Pons (tissue), 1 donor: ENCODE data around the gene NYNRIN.
"Not testable (repeated sequence)": the region's sequence is repeated elsewhere in the genome, so short reads cannot be mapped to it uniquely, and the experiment has no call there.

Experiments used
- DNase-seq: peaks from one replicate; pipeline ENCODE4 v3.0.0-alpha.2; 2016; ENCODE audit warnings: low spot score

NYNRIN gene

DNA sequence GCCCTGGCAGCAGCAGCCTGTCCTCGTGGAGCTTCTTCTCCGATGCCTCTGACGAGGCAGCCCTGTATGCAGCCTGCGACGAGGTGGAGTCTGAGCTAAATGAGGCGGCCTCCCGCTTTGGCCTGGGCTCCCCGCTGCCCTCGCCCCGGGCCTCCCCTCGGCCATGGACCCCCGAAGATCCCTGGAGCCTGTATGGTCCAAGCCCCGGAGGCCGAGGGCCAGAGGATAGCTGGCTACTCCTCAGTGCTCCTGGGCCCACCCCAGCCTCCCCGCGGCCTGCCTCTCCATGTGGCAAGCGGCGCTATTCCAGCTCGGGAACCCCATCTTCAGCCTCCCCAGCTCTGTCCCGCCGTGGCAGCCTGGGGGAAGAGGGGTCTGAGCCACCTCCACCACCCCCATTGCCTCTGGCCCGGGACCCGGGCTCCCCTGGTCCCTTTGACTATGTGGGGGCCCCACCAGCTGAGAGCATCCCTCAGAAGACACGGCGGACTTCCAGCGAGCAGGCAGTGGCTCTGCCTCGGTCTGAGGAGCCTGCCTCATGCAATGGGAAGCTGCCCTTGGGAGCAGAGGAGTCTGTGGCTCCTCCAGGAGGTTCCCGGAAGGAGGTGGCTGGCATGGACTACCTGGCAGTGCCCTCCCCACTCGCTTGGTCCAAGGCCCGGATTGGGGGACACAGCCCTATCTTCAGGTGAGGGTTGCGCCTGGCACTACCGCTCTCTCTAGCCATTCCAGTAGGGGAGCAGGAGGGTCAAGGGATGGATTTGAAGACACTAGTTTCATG, 28.7 kb upstream of the NYNRIN start:
- DNase-seq: no peak

DNA sequence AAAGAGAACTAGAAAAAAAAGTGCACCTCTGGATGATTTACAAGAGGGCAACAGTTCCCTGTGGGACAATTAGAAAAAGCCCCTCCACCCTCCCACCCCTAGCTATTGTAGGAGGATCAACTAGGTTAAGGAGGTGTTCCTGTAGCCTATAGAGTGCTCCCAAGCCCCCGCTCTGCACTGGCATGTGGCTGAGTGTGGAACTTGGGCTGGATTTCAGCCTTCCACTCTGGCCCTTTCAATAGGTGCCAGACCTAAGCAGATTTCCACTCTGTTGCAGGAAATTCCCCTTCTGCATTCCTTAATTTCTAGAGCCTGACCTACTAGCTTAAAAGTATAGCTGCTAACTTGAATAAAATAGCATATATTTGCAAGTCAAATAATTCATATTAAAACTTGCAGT, 28.1 kb upstream of the NYNRIN start:
- no peak for DNase-seq

DNA sequence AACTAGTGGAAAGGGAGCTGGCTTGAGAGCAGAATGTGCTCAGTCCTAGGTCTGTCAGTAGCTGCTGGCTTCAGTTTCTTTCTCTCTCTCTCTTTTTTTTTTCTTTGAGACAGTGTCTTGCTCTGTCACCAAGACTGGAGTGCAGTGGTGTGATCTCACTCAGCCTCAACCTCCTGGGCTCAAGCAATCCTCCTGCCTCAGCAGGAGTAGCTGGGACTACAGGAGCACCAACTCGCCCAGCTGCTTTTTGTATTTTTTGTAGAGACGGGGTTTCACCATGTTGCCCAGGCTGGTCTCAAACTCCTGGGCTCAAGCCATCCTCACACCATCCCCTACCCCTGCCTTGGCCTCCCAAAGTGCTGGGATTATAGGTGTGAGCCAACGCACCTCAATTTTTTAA, 27.2 kb upstream of the NYNRIN start:
- DNase-seq: not testable (repeated sequence)

- DNase-seq: no peak
Measured at GRCh38 chr14:24372701-24373416, 25.9 kb upstream of the NYNRIN start.

GRCh38 chr14:24376448-24377070, 22.2 kb upstream of the NYNRIN start:
- no peak for DNase-seq

GRCh38 chr14:24377126-24377525, 21.7 kb upstream of the NYNRIN start:
- DNase-seq: no peak

GRCh38 chr14:24377657-24378056, 21.1 kb upstream of the NYNRIN start:
- no peak for DNase-seq

DNA sequence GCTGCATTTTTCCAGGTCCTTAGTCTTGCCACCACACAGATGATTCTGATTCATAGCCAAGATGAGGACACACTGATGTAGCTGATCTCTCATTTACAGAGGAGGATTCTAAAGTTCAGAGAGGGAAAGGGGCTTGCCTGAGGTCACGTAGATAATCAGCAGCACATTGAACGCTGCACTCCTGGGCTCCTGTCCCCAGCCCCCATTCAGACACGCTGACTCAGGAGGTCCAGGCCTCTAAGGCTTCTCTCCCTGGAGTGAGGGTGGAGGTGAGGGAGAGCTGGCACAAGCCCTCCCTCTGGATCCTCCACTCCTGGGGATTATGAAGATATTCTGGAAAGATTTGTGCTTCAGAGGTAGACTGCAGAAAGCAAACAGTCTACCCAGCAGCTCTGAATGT, 20.5 kb upstream of the NYNRIN start:
- DNase-seq: no peak

- DNase-seq: no peak
Measured at GRCh38 chr14:24378981-24379906, 19.6 kb upstream of the NYNRIN start.

DNA sequence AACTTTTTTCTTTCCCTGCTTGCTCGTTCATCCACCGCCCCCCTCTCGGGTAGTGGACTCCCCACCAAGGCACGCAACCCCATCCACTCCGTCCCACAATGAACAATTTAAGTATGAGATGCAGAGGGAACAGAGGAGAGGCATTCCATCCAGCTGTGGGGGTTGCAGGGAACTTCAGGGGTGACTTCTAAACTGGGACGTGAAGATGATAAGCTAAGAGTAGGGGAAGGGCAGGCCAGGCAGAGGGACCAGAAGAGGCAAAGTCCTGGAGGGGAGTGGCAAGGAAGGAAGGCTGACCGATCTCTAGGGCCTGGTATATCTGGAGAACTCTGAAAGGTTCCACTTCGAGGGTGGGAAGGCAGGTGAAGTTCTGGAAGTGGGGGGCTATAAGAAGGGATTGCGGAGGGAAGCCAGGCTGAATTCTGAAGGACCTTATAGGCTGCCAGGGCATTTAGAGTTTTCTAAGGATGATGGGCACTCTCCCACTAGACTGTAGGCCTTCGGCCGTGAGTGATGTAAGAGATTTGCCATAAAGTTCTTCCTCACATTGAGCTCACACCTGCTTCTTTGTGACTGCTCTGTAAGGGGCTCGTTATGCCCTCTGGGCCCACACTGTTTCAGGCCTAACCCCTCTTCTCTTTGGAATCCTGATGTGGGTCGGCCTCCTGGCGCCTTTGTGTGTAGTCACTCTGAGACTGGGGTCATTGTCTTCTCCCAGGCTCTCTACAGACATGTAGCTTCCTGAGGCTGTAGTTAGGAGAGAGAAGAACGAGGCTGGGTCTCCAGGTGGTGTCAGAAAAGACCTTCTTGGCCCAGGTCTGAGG, 18.7 kb upstream of the NYNRIN start:
- no peak for DNase-seq

GRCh38 chr14:24381363-24382063, 17.3 kb upstream of the NYNRIN start:
- no peak for DNase-seq

GRCh38 chr14:24382064-24382371, 16.8 kb upstream of the NYNRIN start:
- DNase-seq: no peak

DNA sequence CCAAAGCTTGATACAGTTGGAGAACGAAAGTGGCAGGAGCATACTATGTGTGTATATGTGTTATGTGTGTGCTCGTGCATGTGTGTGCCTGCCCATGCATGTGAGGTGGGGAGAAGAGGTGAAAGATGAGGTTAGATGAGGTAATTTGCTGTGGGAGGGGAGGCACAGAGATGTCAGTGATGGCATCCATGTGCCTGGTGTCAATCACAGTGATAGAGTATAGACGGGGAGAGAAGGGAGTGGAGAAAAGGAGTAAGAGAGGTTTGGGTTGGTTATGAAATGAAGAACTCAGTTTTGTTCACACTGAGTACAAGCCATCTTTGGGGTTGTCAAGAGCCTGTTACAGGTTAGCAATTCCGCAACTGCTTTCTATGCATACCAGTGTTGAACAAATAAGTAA, 14.6 kb upstream of the NYNRIN start:
- no peak for DNase-seq

DNA sequence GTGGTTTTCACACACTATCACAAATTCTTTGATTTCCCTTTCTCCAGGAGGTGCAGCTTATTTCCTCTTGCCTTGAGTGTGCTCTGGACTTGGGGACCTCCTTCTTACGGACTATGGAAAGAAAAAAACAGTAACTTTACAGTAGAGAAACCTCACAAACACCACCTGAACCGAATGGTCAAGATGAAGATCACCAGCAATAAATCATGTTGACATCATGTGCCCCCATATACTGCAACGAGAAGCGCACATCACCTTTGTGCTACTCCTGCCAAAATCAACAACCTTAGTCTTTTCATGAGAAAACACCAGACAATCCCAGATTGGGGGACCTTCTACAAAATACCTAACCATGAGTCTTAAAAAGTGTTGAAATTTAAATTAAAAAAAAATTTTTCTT, 13.3 kb upstream of the NYNRIN start:
- no peak for DNase-seq

DNA sequence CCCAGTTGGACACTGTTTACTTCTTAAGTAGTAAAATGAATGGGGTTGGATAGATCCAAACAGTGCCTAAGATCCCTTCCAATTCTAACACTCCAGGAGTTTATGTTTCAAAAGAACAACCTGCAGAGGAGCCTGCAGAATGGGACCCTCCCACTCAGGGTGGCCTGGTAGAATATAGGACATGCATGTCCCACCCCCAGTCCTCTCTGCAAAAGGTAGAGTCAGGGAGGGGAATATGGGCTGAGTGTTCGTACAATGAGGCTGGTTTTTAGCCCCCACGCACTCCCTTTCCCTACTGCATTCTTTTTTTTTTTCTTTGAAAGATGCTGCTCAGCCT, 11.8 kb upstream of the NYNRIN start:
- DNase-seq: no peak

DNA sequence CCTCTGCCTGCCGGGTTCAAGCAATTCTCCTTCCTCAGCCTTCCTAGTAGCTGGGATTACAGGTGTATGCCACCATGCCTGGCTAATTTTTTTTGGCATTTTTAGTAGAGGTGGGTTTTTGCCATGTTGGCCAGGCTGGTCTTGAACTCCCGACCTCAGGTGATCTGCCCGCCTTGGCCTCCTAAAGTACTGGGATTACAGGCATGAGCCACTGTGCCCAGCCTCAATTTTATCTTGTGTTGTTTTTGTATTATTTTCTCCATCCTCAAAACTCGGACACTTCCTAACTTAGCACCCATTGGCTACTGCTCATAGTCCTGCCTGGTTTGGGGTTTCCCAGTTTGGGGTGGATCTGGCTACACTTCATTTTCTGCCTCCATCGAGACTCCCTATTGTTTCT, 11.2 kb upstream of the NYNRIN start:
- DNase-seq: not testable (repeated sequence)

- no peak for DNase-seq
Measured at GRCh38 chr14:24388474-24389179, 10.2 kb upstream of the NYNRIN start.

- DNase-seq: no peak
Measured at GRCh38 chr14:24389226-24389848, 9.5 kb upstream of the NYNRIN start.

DNA sequence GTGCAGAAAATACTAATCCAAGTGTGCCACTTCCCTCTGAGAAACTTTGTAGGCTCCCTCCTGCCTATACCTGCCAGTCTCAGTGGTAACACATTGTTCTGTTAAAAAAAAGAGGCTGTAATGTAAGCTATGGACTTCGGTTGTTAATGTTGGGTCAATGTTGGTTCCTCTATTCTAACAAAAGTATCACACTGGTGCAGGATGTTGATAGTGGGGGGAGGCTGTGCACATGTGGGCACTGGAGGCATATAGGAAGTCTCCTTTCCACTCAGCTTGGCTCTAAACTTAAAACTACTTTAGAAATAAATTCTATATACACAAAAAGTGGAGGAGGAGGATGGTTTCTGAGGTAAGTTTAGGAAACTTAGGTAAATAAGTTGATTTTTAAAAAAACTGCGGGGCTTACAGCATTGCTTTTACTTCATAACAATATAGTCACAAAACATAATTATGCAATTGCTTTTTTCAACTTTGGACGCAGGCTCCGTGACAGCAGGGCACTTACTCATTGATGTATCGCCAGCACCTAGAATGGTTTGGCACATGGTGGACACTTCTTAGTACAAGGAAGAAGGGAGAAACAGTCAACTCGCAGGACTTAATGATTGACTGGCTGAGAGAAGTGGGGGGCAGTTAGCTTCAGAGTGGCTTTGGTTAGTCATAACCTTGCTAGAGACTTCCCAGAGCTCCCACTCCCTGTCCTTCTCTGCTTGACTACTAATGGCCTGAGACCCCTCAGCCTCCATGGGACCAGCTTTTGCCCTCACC, 7.9 kb upstream of the NYNRIN start:
- no peak for DNase-seq
